ENCODE data around the gene FUT8.

GRCh38 chr14:65453807-65454480 is 41.4 kb downstream of the FUT8 start:
- TF ChIP-seq POLR2A (IDR thresholded peaks at IDR 0.05), result no peak
- TF ChIP-seq CTCF (IDR thresholded peaks at IDR 0.05), result no peak

Data from thyroid gland (tissue), 4 donors.